Activated B cell treated with CpG ODN at 0.5 μM for 24 hours (primary cell): ENCODE measurements around the gene OBSCN. TPM values are rescaled to one million over a fixed set of nuclear protein-coding genes. Genes with fewer than 3 reads are reported as not detected.

Experiments used
- ATAC-seq: fragments of 200-7000 bp; cut with Tn5 transposase; one replicate; pipeline ENCODE4 v1.10.0; 2021; ENCODE audit warnings: low read depth, mild to moderate bottlenecking, moderate library complexity
- CTCF ChIA-PET: fragments of 350-600 bp; sonication (Branson Sonifier 250); formaldehyde crosslinking; loops from one replicate; lab custom pipeline; 2021; ENCODE audit warnings: antibody characterized with exemption; lab: Charles Lee
- POLR2A ChIA-PET: fragments of 350-600 bp; sonication (Branson Sonifier 250); formaldehyde crosslinking; loops from one replicate; lab custom pipeline; 2021; ENCODE audit warnings: antibody characterized with exemption; lab: Charles Lee
- DNase-seq: peaks from one replicate; pipeline ENCODE4 v3.0.0; 2022
- H3K27ac Mint-ChIP-seq: one replicate; pipeline ENCODE4 v1.8.0; 2020; ENCODE audit warnings: mixed read lengths
- H3K27me3 Mint-ChIP-seq: one replicate; pipeline ENCODE4 v1.8.0; 2021; ENCODE audit warnings: mixed read lengths
- H3K36me3 Mint-ChIP-seq: one replicate; pipeline ENCODE4 v1.8.0; 2021; ENCODE audit warnings: low read depth, mixed read lengths
- H3K4me1 Mint-ChIP-seq: one replicate; pipeline ENCODE4 v1.8.0; 2021; ENCODE audit warnings: mixed read lengths
- H3K4me3 Mint-ChIP-seq: one replicate; pipeline ENCODE4 v1.8.0; 2020; ENCODE audit warnings: mild to moderate bottlenecking, mixed read lengths
- H3K9me3 Mint-ChIP-seq: one replicate; pipeline ENCODE4 v1.8.0; 2020; ENCODE audit warnings: mixed read lengths
- CTCF ChIP-seq: fragments of 200-600 bp; IDR thresholded peaks from one replicate; pipeline ENCODE4 v1.8.0; 2022; ENCODE audit warnings: antibody characterized with exemption, mild to moderate bottlenecking
- intact Hi-C: fragments of 100-400 bp; cut with micrococcal nuclease; formaldehyde crosslinking; loops from one replicate; pipeline ENCODE4 v1.15.1; 2024
- total RNA-seq: library from RNA; stranded (reverse); gene quantifications from 2 replicates; pipeline ENCODE4 v1.2.3, GENCODE V29; 2022

The OBSCN gene
- total RNA-seq, 1 donor from 2014 or later = 19.8 TPM

DNA sequence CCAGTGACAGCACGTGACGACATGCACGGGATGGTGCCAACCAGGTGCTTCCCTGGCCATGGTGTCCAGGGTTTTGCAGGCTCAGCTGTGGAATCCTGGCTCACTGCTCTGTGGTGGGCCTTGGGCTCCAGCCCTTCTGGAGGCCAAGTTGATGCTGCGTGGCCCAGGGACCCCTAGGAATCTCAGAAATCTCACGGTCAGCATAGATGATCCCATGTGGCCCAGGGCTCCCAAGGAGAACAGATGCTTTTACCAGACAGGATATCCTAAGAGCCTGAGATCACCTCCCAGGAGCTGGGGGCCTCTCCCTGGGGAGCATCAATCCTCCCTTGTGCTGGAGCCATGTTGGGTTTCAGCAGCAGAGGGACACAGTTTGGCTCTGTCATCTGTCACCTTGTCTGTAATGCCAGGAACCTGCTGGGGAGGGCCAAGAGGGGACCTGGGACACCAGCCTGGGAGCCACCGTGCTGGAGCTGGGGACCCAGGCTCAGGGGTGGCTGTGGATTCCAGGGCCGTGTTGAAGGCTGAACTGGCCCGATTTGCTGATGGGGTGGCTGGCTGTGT is 134.9 kb downstream of the OBSCN start:
- intact Hi-C loops = no loop called here
- DNase-seq = peak; percentile 6
- no peaks in the 10 kb centered on the region for H3K36me3 Mint-ChIP-seq

DNA sequence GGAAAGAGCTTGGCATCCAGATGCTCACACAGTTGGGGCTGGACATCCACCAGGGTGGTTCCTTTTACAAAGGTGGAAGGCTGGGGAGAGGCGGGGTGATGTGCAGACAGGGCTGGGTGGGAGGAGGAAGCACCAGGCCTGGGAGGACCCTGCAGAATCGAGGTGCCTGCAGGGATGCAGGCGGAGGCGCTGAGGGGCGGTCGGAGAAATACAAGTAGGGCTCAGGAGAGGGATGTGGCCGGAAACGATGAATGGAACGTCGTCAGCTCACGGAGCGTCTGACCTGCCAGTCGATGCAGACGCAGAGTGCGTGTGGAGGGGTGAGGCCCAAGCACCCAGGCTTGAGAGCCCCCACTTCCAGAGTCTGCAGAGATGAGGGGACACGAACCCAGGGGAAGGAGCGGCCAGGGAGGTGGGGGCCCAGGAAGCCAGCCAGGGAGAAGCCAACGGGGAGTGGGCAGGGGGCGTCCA is 135.4 kb downstream of the OBSCN start:
- ChIA-PET CTCF (interaction anchor here (0.5 kb wide), 1 partner anchor 556 kb away, joined by 3 read pairs; no protein-coding TSS in a partner anchor), POLR2A (no interaction called here)
- Mint-ChIP-seq H3K27ac (no peak overlapping the region), H3K4me1 (no peaks in the 10 kb centered on the region), H3K4me3 (no peak overlapping the region), H3K36me3 (no peaks in the 10 kb centered on the region), H3K9me3 (peaks cover 3% of the 10 kb centered on the region), H3K27me3 (no peaks in the 10 kb centered on the region)
- intact Hi-C loops = no loop called here
- TF ChIP-seq CTCF = no peak
- ATAC-seq (no peak), DNase-seq (no peak)

More for the DNA sequence above, 134.9 kb downstream of the OBSCN start:
- Mint-ChIP-seq H3K4me3 (no peak overlapping the region), H3K9me3 (peaks cover 3% of the 10 kb centered on the region), H3K27ac (no peak overlapping the region), H3K27me3 (no peaks in the 10 kb centered on the region), H3K4me1 (no peaks in the 10 kb centered on the region)
- no peak for TF ChIP-seq CTCF
- ATAC-seq = no peak
- POLR2A ChIA-PET = no interaction called here
- CTCF ChIA-PET = interaction anchor here (0.5 kb wide), 1 partner anchor 556 kb away, joined by 3 read pairs; no protein-coding TSS in a partner anchor

GRCh38 chr1:228344631-228345072 is 136.8 kb downstream of the OBSCN start:
- POLR2A ChIA-PET = no interaction called here
- Mint-ChIP-seq H3K4me3 (no peak overlapping the region), H3K4me1 (no peaks in the 10 kb centered on the region), H3K27me3 (no peaks in the 10 kb centered on the region), H3K36me3 (no peaks in the 10 kb centered on the region), H3K9me3 (peaks cover 3% of the 10 kb centered on the region), H3K27ac (no peak overlapping the region)
- CTCF ChIA-PET = no interaction called here
- intact Hi-C loops = no loop called here
- no peak for TF ChIP-seq CTCF
- ATAC-seq (no peak), DNase-seq (no peak)

DNA sequence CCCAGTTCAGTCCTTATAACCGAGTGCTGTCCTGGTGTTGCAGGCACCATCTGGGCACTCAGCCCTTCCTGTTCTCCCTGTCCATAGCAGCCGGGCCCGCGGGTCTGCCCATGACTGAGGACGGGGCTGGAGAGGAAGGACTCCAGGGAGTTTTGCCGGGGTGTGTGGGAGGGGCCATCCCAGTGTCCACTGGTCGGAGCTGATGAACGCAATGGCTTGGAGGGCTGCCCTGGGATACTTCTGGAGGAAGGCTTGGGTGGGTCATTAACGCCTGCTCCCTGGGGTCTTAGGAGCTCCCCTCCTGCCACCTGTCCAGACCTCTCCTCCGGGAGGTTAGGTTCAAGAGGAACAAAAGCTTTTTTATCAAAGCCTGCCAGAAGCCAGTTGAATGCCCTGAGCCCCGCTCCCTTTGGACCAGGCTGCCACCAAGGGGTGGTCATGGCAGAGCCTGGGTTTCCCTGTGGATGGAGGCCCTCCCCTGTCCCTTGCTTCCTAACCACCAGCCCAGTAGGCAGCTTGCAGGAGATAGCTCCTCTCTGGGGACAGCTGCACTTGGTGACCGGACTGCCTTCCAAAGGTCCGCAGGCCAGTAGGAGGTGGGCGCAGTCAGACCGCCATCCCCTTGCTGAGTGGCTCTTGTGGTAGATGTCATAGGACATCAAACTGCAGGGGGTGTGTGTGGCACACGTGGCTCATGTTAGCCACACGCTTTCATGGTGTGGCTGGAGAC is 137.5 kb downstream of the OBSCN start:
- DNase-seq (peak; percentile 10), ATAC-seq (no peak)
- Mint-ChIP-seq H3K4me1 (no peaks in the 10 kb centered on the region), H3K9me3 (peaks cover 3% of the 10 kb centered on the region), H3K27me3 (no peaks in the 10 kb centered on the region), H3K36me3 (no peaks in the 10 kb centered on the region), H3K4me3 (no peak overlapping the region), H3K27ac (no peak overlapping the region)
- intact Hi-C loops = no loop called here
- POLR2A ChIA-PET = no interaction called here
- CTCF ChIA-PET = no interaction called here
- TF ChIP-seq CTCF = no peak

DNA sequence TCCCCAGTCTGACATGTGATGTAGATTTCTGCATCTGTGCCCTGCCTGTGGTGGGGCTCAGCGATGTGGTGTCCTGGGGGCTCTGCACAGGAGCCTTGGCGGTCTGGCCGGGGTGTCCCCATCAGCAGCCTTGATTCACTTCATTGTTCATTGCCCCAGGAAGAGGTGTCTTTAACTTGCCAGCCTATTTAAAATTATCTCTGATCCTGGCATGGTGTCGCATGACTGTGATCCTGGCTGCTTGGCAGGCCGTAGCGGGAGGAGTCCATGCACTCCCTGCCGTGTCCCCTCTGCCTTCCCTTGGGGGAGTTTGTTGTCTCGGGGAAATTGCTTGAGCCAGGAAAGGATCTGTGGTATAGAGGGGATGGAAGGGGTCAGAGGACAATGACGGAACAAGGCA is 138.9 kb downstream of the OBSCN start:
- DNase-seq (no peak), ATAC-seq (no peak)
- Mint-ChIP-seq H3K4me3 (no peak overlapping the region), H3K36me3 (no peaks in the 10 kb centered on the region), H3K4me1 (no peaks in the 10 kb centered on the region), H3K9me3 (peaks cover 3% of the 10 kb centered on the region), H3K27ac (no peak overlapping the region), H3K27me3 (no peaks in the 10 kb centered on the region)
- CTCF ChIA-PET = no interaction called here
- intact Hi-C loops = no loop called here
- no peak for TF ChIP-seq CTCF
- POLR2A ChIA-PET = no interaction called here
